Adrenal gland (tissue), 5 donors: Measurements from ENCODE around the gene MIPOL1.

Experiments
- POLR2A ChIP-seq, 2 donors: fragments of 450-650 bp; IDR thresholded peaks; one replicate each; pipeline ENCODE4 v1.6.1; 2017; ENCODE audit warnings: antibody characterized with exemption in 2 of 2, mild to moderate bottlenecking in 2 of 2, moderate library complexity in 1 of 2
- TF ChIP-seq, protein P1 (sequence below), 6 experiments: fragments of 450-650 bp in 4 of 6; fragments of 200-600 bp in 2 of 6; sonication (generic) in 1 of 6; IDR thresholded peaks; 1 replicate in 5 of 6; 2 replicates in 1 of 6; pipeline versions ENCODE4 v1.5.1 to v1.8.0; 2016 to 2021; ENCODE audit warnings: antibody characterized with exemption in 6 of 6, mild to moderate bottlenecking in 2 of 6, moderate library complexity in 1 of 6
- donor health status: DM: no; HTN: no; CAD: no.

DNA sequence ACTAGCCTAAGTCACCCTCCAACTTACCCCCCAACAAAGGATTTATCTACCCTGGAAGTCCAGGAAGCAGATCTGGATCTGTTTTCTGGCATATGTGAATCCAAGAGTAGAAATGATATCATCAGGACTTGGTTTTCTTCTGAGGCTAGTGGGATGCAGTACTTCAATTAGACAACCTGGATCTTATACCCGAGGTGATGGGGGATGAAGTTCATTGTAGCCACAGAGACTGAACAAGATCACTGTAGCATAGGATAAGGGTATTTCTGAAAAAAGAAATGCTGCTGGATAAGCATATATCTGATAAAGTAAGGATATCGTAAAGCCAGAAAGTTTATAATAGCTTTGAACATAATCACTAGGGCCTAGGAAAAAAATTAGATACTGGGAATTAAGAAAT, 222.9 kb downstream of the MIPOL1 start:
- TF ChIP-seq, protein P1, sequence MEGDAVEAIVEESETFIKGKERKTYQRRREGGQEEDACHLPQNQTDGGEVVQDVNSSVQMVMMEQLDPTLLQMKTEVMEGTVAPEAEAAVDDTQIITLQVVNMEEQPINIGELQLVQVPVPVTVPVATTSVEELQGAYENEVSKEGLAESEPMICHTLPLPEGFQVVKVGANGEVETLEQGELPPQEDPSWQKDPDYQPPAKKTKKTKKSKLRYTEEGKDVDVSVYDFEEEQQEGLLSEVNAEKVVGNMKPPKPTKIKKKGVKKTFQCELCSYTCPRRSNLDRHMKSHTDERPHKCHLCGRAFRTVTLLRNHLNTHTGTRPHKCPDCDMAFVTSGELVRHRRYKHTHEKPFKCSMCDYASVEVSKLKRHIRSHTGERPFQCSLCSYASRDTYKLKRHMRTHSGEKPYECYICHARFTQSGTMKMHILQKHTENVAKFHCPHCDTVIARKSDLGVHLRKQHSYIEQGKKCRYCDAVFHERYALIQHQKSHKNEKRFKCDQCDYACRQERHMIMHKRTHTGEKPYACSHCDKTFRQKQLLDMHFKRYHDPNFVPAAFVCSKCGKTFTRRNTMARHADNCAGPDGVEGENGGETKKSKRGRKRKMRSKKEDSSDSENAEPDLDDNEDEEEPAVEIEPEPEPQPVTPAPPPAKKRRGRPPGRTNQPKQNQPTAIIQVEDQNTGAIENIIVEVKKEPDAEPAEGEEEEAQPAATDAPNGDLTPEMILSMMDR (IDR thresholded peaks at IDR 0.05) = no peak
- TF ChIP-seq POLR2A (IDR thresholded peaks at IDR 0.05) = no peak
